ENCODE data around the gene ABCD3. TPM values are rescaled to one million over a fixed set of nuclear protein-coding genes. Genes with fewer than 3 reads are reported as not detected.

ABCD3 gene
- total and polyA plus RNA-seq, 2 of the 8 experiments (the other 6 are each of a cell fraction or from before 2014, with no cell fraction given): 6.6 to 29.4 TPM

- no peak overlapping the region; the same call in 1 of the 2 replicates for H2BK15ac ChIP-seq (ENCODE audit: low read length)
- H2BK20ac ChIP-seq (ENCODE audit: low read length): no peak overlapping the region
- 0 out of 8 replicates have a peak, but pooled peaks cover 0 to 2% (median 0%) of the 10 kb centered on the region in 4 experiments for H3K36me3 ChIP-seq (ENCODE audit: control insufficient read depth in 2 of 4, insufficient read depth in 4 of 4, low read length in 3 of 4)
- no peaks in the 10 kb centered on the region for H4K20me1 ChIP-seq (replicated peaks in 1 of 2; ENCODE audit: control insufficient read depth in 1 of 2, insufficient read depth in 2 of 2, low read length in 2 of 2)
- no peaks in the 10 kb centered on the region for H3K27me3 ChIP-seq (replicated peaks in 1 of 4; ENCODE audit: control insufficient read depth in 3 of 4, extremely low read depth in 1 of 4, insufficient read depth in 3 of 4, low read length in 3 of 4)
- no peaks in the 10 kb centered on the region for H3K79me1 ChIP-seq (ENCODE audit: low read depth, low read length)
- peaks cover 0 to 7% (median 3%) of the 10 kb centered on the region in 4 experiments; a peak in 3 of 7 replicates for H3K4me1 ChIP-seq (replicated peaks in 1 of 4; ENCODE audit: control insufficient read depth in 3 of 4, insufficient read depth in 4 of 4, low read length in 3 of 4)
- H2BK12ac ChIP-seq (ENCODE audit: low read depth, low read length): no peak overlapping the region
- TF ChIP-seq CREB1 (IDR thresholded peaks at IDR 0.05) (no peak), POU5F1 (IDR thresholded peaks at IDR 0.05; ENCODE audit: low read depth, low read length) (no peak), KDM5A (IDR thresholded peaks at IDR 0.05; ENCODE audit: low read length) (no peak), EP300 (IDR thresholded peaks at IDR 0.05; ENCODE audit: borderline replicate concordance in 1 of 2, low read depth in 2 of 2, low read length in 2 of 2) (no peak), CHD2 (IDR thresholded peaks at IDR 0.05; ENCODE audit: low read length) (no peak), ATF2 (IDR thresholded peaks at IDR 0.05; ENCODE audit: low read length) (no peak), TCF12 (IDR thresholded peaks at IDR 0.05; ENCODE audit: low read depth, low read length) (no peak), FOSL1 (IDR thresholded peaks at IDR 0.05; ENCODE audit: insufficient read depth, low read depth, low read length) (no peak), GABPA (IDR thresholded peaks at IDR 0.05; ENCODE audit: borderline replicate concordance, insufficient read depth, low read length) (no peak)
- TF ChIP-seq, protein P1, sequence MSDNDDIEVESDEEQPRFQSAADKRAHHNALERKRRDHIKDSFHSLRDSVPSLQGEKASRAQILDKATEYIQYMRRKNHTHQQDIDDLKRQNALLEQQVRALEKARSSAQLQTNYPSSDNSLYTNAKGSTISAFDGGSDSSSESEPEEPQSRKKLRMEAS (IDR thresholded peaks at IDR 0.05): no peak
- H4K91ac ChIP-seq (replicated peaks; ENCODE audit: insufficient read length, low read length): no peak overlapping the region
- H3K14ac ChIP-seq (ENCODE audit: insufficient read length): no peak overlapping the region
- no peak for DNase-seq (ENCODE audit: low read depth in 1 of 2, low spot score in 2 of 2)
- FAIRE-seq: no peak
- H3K56ac ChIP-seq (replicated peaks; ENCODE audit: insufficient read length, low read depth, low read length): no peak overlapping the region
- no peak overlapping the region for H3K9ac ChIP-seq (replicated peaks in 1 of 4; ENCODE audit: extremely low read depth in 1 of 4, low read depth in 3 of 4, low read length in 3 of 4)
- no peak overlapping the region for H2AFZ ChIP-seq (ENCODE audit: low read length)
- H3K4ac ChIP-seq (replicated peaks; ENCODE audit: insufficient read length, low read depth, low read length): no peak overlapping the region
- H3K27ac ChIP-seq (ENCODE audit: low read depth, low read length): no peak overlapping the region
- ChIA-PET POLR2A (ENCODE audit: partially characterized antibody) (no interaction called here), CTCF (ENCODE audit: partially characterized antibody) (interaction anchor here (0.7 to 15.1 kb wide), 5 partner anchors 11 to 281 kb away, joined by 3 to 212 read pairs (median 29); no protein-coding TSS in a partner anchor)
- H3K18ac ChIP-seq (ENCODE audit: extremely low read depth, low read length): no peak overlapping the region
- no peaks in the 10 kb centered on the region for H3K79me2 ChIP-seq (ENCODE audit: control insufficient read depth in 1 of 2, insufficient read depth in 2 of 2, low read length in 2 of 2)
- no peak overlapping the region for H2AK5ac ChIP-seq (ENCODE audit: low read depth, low read length)
- H3K9me3 ChIP-seq (ENCODE audit: insufficient read depth in 2 of 2, low read depth in 1 of 2, low read length in 1 of 2): no peaks in the 10 kb centered on the region
- WGBS, 2 experiments (ENCODE audit: extremely low coverage in 1 of 2, insufficient coverage in 1 of 2, insufficient read length in 1 of 2, insufficient replicate concordance in 2 of 2, low coverage in 1 of 2, low lambda C conversion rate in 2 of 2, missing lambda C conversion rate in 1 of 2): 90% methylated on average over 6 of the region's 6 CpGs; no CpG with 5 or more reads in 1 of the 2 experiments
- no peak overlapping the region for H3K4me3 ChIP-seq (ENCODE audit: extremely low read depth in 1 of 4, insufficient read depth in 2 of 4, low read depth in 3 of 4, low read length in 4 of 4)
- H3K23me2 ChIP-seq (ENCODE audit: low read depth, low read length): no peaks in the 10 kb centered on the region
- no peak overlapping the region for H3K23ac ChIP-seq (ENCODE audit: insufficient read length)
- no peak overlapping the region for H3K4me2 ChIP-seq (ENCODE audit: insufficient read depth in 1 of 2, low read depth in 2 of 2, low read length in 2 of 2)
- no peak overlapping the region for H4K8ac ChIP-seq (ENCODE audit: extremely low read depth, insufficient read depth, low read length)
- H2BK120ac ChIP-seq (replicated peaks; ENCODE audit: low read depth, low read length): no peak overlapping the region
- H4K5ac ChIP-seq (ENCODE audit: insufficient read length, low read depth, low read length): no peak overlapping the region
- H2BK5ac ChIP-seq (ENCODE audit: low read depth, low read length): no peak overlapping the region
Measured at GRCh38 chr1:94524531-94524930, 106.3 kb downstream of the ABCD3 start.
